DMS53 treated with DMSO at 0.1 percent for 48 hours (cell line): Measurements from ENCODE around the gene FAM170B.

ENCODE experiments used
- DNase-seq: peaks from one replicate; lab custom pipeline; 2025; ENCODE audit not compliant: unreplicated experiment; lab: John Stamatoyannopoulos, UW

The FAM170B gene

GRCh38 chr10:49152663-49153062, 18.8 kb upstream of the FAM170B start:
- DNase-seq, result no peak

DNA sequence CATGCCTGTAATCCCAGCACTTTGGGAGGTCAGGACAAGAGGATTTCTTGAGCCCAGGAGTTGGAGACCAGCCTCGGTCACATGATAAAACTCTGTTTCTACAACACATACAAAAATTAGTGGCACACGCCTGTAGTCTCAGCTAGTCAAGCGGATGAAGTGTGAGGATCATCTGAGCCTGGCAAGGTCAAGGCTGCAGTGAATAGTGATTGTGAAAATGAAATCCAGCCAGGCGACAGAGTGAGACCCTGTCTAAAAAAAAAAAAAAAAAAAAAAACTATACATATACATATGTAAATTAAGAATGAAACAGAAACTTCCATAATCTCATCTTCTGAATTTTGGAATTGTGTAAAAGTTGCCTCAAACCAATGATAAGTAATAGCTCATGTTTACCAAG, 18.2 kb upstream of the FAM170B start:
- DNase-seq, result no peak

- DNase-seq, result no peak
Measured at GRCh38 chr10:49151481-49151880, 17.7 kb upstream of the FAM170B start.

GRCh38 chr10:49151025-49151445, 17.2 kb upstream of the FAM170B start:
- DNase-seq, result no peak

DNA sequence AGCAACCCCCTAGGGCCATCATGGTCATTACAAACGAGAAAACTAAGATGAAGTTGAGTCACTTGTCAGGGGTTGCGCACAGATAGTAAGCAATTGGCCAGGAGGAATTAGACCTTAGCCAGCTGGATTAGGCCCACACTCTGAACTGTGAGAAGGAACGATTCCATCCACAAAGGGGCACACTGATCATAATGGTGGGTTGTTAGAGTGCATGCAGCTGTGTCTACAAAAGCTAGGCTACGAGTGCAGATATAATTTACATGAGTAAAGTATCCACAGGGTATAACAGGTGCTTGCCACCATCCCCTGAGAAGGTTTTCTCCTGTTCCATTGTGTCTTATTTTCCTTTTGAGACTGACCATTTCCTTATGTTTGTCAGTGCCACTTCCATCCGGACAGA, 16.6 kb upstream of the FAM170B start:
- DNase-seq, result peak; percentile 20

DNA sequence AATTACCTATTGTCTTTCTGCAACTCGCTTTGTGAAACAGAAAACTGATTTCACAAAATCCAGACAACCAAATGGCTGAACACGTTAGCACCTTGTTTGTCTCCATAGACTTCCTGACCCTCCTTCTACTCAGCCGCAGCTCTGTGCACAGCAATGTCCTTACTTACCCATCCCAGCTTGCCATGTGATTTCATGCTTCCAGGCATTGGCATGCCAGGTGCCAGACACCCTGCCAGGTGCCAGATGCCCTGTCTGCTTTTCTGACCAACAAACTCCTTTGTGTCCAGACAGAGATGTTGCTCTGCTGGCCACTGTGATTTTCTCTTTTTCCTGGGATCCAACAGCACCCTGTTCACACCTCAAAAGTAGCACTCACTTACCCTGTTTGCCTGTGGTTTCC, 16.1 kb upstream of the FAM170B start:
- DNase-seq, result no peak

GRCh38 chr10:49144058-49144720, 10.4 kb upstream of the FAM170B start:
- no peak for DNase-seq

GRCh38 chr10:49143249-49143648, 9.4 kb upstream of the FAM170B start:
- DNase-seq, result no peak

- DNase-seq, result no peak
Measured at GRCh38 chr10:49141541-49142332, 7.9 kb upstream of the FAM170B start.

DNA sequence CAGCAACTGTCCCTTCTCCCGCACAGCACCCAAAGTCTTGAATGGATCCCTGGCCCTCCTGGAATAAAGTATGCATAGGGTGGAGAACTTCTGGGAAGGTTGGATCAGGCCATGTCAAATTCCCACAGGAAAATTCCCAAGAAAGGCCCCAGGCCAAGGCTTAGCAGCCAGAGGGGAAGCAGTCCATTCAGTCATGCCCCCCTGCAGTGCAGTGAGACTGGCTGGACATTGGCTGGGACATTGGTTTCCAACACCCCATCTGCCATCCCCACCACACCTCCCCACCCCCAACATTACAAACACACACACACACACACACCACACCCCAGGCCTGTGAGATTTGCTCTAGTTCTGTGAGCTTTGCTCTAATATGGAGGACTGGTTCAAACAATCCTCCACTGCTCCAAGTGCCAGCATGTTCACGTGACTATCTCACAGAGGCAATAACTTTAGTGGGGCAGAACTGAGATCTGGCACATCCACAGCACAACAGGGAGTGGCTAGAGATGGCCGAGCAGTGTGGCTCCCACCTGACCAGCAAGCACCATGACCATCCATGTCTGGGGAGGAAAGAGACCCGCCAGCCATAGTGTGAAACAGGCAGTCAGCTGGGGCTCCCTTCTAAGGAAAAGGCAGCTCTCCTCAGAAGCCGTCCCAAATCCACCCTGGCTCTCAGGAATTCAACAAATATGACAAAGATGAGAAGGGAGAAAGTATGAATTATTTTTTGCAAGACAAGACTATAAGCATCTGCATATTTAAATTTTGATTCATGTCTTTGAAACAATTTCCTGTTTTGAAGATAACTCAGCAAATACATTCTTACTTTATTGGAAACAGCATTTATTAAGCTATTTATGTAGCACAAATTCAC, 6.7 kb upstream of the FAM170B start:
- no peak for DNase-seq

GRCh38 chr10:49139846-49140195, 6.0 kb upstream of the FAM170B start:
- no peak for DNase-seq

GRCh38 chr10:49139028-49139845, 5.4 kb upstream of the FAM170B start:
- DNase-seq, result no peak

DNA sequence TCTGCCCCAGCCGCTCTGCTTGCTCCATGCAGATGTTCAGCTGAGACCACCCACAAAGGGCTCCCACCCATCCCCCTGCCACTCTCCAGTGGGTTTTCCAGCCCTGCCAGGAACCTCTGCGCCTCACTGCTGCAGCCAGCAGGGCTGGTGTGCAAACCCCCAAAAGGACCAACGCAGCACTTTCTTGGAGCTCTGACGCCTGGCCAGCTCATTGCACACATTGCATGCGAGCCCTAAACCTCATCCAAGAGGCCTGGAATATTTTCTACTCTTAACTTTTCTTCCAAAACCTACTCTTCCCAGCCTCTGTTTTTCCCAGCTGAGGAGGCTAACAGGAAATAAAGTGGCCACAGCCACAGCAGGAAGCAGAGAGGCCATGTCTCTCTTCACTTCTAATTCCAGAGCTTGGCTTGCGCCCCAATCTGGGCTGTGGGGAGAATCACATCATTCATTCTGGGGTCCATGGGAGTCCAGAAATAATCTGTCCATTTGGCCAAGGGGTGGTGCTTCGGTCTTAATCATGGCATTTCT, 4.6 kb upstream of the FAM170B start:
- DNase-seq, result no peak

DNA sequence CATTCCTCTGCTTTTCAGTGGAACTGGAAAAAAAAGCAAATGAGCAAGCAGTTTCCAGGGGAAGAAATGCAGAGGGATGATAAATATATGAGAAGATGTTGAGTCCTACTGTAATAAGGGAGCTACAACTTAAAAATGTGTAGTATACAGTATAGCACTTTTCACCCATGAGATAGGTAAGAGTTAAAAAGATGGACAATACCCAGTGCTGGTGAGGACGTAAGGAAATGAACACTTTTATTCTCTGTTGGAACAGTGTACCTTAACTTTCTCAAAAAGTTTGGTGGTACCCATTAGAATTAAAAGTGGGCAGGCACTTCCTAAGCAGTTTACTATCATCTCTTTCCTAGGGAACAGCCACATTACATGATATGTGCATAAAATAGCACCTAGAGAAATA, 2.7 kb upstream of the FAM170B start:
- DNase-seq, result no peak

GRCh38 chr10:49135575-49136313, 1.9 kb upstream of the FAM170B start:
- DNase-seq, result no peak

DNA sequence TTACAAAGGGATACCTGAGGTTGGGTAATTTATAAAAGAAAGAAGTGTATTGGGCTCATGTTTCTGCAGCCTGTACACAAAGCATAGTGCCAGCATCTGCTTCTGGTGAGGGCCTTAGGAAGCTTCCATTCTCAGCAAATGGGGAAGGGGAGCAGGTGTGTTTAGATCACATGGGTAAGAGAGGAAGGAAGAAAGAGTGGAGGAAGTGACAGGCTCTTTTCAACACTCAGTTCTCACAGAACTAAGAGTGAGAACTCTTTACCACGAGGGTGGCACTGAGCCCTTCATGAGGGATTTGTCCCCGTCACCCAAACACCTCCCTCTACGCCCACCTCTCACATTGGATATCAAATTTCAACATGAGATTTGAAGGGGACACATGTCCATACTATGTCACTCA, 506 bp upstream of the FAM170B start:
- DNase-seq, result no peak

- no peak for DNase-seq
Measured at GRCh38 chr10:49132362-49132737, 1.5 kb downstream of the FAM170B start.

DNA sequence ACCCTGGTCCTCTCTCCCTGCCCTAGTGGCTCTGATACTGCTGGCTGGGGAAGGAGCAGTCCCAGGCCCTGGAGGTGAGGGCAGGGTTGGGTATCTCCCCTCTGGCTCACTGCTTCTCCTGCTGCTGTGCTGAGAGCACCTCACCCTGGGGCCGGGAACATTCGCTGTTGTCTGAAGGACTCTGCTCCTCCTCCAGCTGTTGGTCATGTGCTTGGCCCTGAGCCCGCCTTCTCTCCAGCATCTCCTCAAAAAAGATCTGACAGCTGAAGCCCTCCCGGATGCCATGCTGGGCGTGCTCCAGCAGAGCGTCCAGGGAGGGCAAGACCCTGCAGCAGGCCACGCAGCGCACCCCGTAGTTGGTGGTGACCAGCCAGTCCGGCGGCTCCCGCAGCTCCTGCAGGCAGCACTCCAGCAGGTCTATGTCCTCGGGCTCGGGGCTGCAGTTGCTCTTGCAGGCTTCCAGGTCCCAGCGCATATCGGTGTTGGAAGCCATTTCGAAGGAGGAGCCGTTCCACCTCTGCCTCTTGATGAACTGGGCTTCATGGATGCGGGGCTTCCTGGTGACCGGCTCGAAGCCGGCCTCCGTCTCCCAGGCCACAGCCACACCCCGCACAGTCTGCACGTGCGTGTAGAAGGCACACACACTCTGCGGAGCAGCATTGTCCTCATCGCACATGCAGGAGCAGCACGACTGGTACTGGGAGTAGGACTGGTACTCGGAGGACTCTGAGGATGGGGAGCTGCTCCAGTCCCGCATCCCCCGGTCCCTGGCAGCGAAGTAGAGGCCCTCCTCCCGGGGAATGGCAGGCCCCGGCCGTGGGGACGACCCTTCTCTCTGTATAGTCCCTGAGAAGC, 2.1 kb downstream of the FAM170B start:
- DNase-seq, result no peak

DNA sequence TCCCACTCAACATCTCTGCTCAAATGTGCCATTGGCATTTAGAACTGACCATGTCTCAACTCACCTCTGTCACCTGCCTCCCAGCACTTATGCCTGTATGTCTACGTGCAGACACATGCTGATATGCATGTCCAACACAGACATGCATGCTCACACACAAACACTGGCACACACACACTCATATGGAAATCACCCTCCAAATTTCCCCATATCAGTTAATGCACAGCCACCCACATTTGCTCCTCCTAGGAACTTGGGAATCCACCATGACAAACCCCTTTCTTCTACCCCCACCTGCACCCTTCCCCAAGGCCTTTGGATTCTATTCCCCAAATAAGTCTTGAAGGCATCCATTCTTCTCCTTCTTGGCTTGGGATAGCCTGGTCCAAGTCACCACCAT, 4.4 kb downstream of the FAM170B start:
- no peak for DNase-seq
